Adipocyte (in vitro differentiated cells): ENCODE measurements around the gene BIK.
"Not testable (repeated sequence)": the region's sequence is repeated elsewhere in the genome, so short reads cannot be mapped to it uniquely, and the experiment has no call there.

Source experiments
- DNase-seq: peaks from one replicate; pipeline ENCODE4 v3.0.0-alpha.2; 2015; ENCODE audit warnings: low read depth
- H3K27me3 ChIP-seq: replicated peaks from 2 replicates; pipeline ENCODE4 v1.7.0; 2013; ENCODE audit warnings: mild to moderate bottlenecking, low read length, moderate library complexity; ENCODE audit not compliant: control insufficient read depth, insufficient read depth
- H3K36me3 ChIP-seq: 2 replicates; pipeline ENCODE4 v1.7.0; 2013; ENCODE audit warnings: low read length, mild to moderate bottlenecking, moderate library complexity; ENCODE audit not compliant: control insufficient read depth, insufficient read depth, severe bottlenecking
- H3K4me1 ChIP-seq: 2 replicates; pipeline ENCODE4 v1.7.0; 2013; ENCODE audit warnings: mild to moderate bottlenecking, low read length, moderate library complexity; ENCODE audit not compliant: control insufficient read depth, insufficient read depth
- H3K4me3 ChIP-seq: 2 replicates; pipeline ENCODE4 v1.7.0; 2013; ENCODE audit warnings: mild to moderate bottlenecking, low read length, moderate library complexity
- H3K9ac ChIP-seq: 2 replicates; pipeline ENCODE4 v1.7.0; 2013; ENCODE audit warnings: mild to moderate bottlenecking, low read length, moderate library complexity
- H3K9me3 ChIP-seq: 2 replicates; pipeline ENCODE4 v1.7.0; 2013; ENCODE audit warnings: mild to moderate bottlenecking, low read length, moderate library complexity; ENCODE audit not compliant: control insufficient read depth

The BIK gene

GRCh38 chr22:43088984-43089717 is 21.4 kb upstream of the BIK start, which contains the start of gene TTLL1:
TTLL1 (minus strand) TSS chr22:43089391; CDS start chr22:43075586, 13,805 bp downstream.
- Histone ChIP-seq H3K4me3 (peak within 1 kb of the TSS; percentile 82), H3K9me3 (no peaks in the 10 kb centered on the region), H3K27me3 (no peaks in the 10 kb centered on the region), H3K9ac (peak within 1 kb of the TSS; percentile 82), H3K36me3 (no peaks in the 10 kb centered on the region), H3K4me1 (no peaks in the 10 kb centered on the region)
- DNase-seq: peak; percentile 93

- Histone ChIP-seq H3K9ac (peak overlapping the region; percentile 51), H3K9me3 (no peaks in the 10 kb centered on the region), H3K27me3 (no peaks in the 10 kb centered on the region), H3K4me1 (no peaks in the 10 kb centered on the region), H3K36me3 (no peaks in the 10 kb centered on the region), H3K4me3 (no peak overlapping the region)
- peak; percentile 64 for DNase-seq
These were observed 20.3 kb upstream of the BIK start for GRCh38 chr22:43090130-43090789.

DNA sequence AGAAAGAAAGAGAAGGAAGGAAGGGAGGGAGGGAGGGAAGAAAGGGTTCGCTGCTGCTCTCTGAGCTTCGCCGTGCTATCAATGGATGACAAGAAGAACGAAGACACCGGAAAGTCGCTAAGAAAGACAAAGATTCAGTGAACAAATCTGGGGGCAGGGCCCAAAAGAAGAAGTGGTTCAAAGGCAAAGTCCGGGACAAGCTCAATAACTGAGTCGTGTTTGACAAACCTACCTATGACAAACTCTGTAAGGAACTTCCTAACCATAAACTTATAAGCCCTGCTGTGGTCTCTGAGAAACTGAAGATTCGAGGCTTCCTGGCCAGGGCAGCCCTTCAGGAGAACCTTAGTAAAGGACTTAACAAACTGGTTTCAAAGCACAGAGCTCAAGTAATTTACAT is 18.5 kb upstream of the BIK start:
- DNase-seq: no peak
- H3K27me3 ChIP-seq: no peaks in the 10 kb centered on the region
- no peak overlapping the region for H3K9ac ChIP-seq
- no peaks in the 10 kb centered on the region for H3K36me3 ChIP-seq
- H3K4me3 ChIP-seq: no peak overlapping the region
- H3K4me1 ChIP-seq: no peaks in the 10 kb centered on the region
- peaks cover 11% of the 10 kb centered on the region for H3K9me3 ChIP-seq

DNA sequence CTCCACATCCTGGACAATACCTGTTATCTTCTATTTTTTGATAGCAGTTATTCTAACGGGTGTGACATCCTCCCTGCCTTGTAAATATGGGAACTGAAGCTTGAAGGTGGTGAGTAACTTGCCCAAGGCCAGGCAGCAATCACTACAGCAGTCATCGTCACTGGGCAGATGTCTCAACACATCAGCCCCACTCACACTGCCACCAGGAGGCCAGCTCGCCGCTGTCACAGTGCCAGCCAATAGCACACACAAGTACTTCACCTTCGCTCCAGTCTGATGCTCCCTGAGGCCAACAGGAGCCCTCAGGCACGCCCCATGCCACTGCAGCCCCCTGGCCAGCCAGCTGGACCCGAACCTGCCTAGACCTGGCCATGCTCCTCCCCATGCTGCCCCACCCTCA is 16.5 kb upstream of the BIK start:
- H3K9me3 ChIP-seq: peaks cover 11% of the 10 kb centered on the region
- DNase-seq: no peak
- no peaks in the 10 kb centered on the region for H3K36me3 ChIP-seq
- no peaks in the 10 kb centered on the region for H3K4me1 ChIP-seq
- no peak overlapping the region for H3K9ac ChIP-seq
- H3K27me3 ChIP-seq: no peaks in the 10 kb centered on the region
- H3K4me3 ChIP-seq: no peak overlapping the region

DNA sequence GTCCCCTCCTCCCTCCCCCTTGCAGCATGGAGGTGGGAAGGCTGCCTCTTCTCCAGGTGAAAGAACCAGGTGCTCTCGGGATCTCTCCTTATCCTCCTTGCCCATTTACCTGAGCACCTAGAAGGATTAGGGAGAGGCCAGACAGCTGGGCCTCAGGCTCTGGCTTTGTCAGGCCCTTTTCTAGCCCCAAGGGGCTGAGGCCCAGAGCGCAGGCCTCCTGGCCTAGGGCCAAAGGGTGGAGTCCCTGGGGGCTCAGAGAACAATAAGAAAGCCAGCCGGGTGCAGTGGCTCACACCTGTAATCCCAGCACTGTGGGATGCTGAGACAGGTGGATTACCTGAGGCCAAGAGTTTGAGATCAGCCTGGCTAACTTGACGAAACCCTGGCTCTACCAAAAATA is 16.0 kb upstream of the BIK start:
- H3K36me3 ChIP-seq: no peaks in the 10 kb centered on the region
- H3K4me3 ChIP-seq: no peak overlapping the region
- DNase-seq: no peak
- H3K4me1 ChIP-seq: no peaks in the 10 kb centered on the region
- H3K9ac ChIP-seq: no peak overlapping the region
- H3K27me3 ChIP-seq: no peaks in the 10 kb centered on the region
- H3K9me3 ChIP-seq: peaks cover 11% of the 10 kb centered on the region

DNA sequence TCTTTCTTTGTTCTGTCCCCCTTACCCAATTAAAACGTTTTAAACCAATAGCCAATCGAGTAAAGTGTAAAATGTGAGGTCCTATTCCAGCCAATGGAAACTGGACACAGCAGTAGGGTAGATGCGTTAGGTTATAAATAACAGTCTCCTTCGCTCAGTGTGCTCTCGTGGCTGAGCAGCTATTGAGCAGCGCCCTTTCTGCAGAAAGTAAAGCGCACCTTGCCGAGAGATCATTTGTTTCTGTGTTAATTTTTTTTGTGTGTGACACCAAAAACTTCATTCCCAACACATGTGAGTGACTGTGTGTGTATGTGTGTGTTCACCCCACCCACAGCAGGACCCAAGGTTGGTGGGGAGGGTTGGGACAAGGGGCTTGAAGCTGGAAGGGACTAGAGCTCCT is 14.1 kb upstream of the BIK start:
- H3K9ac ChIP-seq: no peak overlapping the region
- no peak overlapping the region for H3K4me3 ChIP-seq
- no peaks in the 10 kb centered on the region for H3K4me1 ChIP-seq
- peaks cover 11% of the 10 kb centered on the region for H3K9me3 ChIP-seq
- no peaks in the 10 kb centered on the region for H3K27me3 ChIP-seq
- no peak for DNase-seq
- H3K36me3 ChIP-seq: no peaks in the 10 kb centered on the region

DNA sequence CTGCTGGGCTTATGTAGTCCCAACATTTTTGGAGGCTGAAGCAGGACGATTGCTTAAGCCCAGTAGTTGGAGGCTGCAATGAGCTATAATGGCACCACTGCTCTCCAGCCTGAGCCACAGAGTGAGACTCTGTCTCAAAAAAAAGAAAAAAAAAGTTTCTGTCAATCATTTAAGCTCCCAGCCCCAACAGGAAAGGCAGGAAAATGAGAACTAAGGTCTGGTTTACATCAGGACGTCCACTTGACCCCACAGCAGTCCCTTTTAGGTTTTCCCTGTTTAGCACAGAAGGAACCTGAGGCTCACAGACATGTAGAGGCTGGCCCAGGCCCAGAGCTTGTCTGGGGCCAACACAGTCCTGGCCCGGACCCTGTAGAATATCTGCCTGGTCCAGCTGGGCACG is 12.2 kb upstream of the BIK start:
- Histone ChIP-seq H3K36me3 (no peaks in the 10 kb centered on the region), H3K4me1 (no peaks in the 10 kb centered on the region), H3K4me3 (no peak overlapping the region), H3K27me3 (no peaks in the 10 kb centered on the region), H3K9me3 (peaks cover 11% of the 10 kb centered on the region), H3K9ac (no peak overlapping the region)
- no peak for DNase-seq

GRCh38 chr22:43099095-43099494 is 11.5 kb upstream of the BIK start:
- DNase-seq: no peak
- Histone ChIP-seq H3K4me3 (no peak overlapping the region), H3K9ac (no peak overlapping the region), H3K27me3 (no peaks in the 10 kb centered on the region), H3K36me3 (no peaks in the 10 kb centered on the region), H3K4me1 (peaks cover 4% of the 10 kb centered on the region), H3K9me3 (peaks cover 11% of the 10 kb centered on the region)

GRCh38 chr22:43100225-43100624 is 10.3 kb upstream of the BIK start:
- peaks cover 6% of the 10 kb centered on the region for H3K4me1 ChIP-seq
- H3K4me3 ChIP-seq: no peak overlapping the region
- no peak for DNase-seq
- H3K27me3 ChIP-seq: no peaks in the 10 kb centered on the region
- no peak overlapping the region for H3K9ac ChIP-seq
- H3K36me3 ChIP-seq: no peaks in the 10 kb centered on the region
- peaks cover 11% of the 10 kb centered on the region for H3K9me3 ChIP-seq

GRCh38 chr22:43101306-43101705 is 9.2 kb upstream of the BIK start:
- Histone ChIP-seq H3K9me3 (peaks cover 8% of the 10 kb centered on the region), H3K9ac (no peak overlapping the region), H3K36me3 (no peaks in the 10 kb centered on the region), H3K4me3 (no peak overlapping the region), H3K4me1 (peaks cover 6% of the 10 kb centered on the region), H3K27me3 (peaks cover 1% of the 10 kb centered on the region)
- no peak for DNase-seq

DNA sequence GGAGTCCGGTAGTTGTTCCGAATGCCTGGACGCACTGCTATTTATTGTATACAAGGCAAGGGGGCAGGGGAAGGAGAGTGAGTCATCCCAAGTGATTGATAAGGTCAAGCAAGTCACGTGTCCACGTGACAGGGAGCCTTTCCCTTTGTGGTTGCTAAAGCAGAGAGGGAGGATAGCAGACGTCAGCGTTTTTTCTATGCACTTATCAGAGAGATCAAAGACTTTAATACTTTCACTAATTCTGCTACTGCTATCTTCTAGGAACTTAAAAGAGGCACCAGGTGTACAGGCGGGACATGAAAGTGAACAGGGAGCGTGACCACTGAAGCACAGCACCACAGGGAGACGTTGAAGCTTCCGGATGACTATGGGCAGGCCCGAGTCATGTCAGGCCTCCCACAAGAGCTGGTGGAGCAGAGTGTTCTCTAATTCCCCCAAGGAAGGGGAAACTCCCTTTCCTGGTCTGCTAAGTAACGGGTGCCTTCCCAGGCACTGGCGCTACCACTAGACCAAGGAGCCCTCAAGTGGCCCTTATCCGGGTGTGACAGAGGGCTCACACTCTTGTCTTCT is 6.4 kb upstream of the BIK start:
- peaks cover 17% of the 10 kb centered on the region for H3K27me3 ChIP-seq
- H3K4me1 ChIP-seq, H3K4me3 ChIP-seq, H3K9ac ChIP-seq, DNase-seq, H3K36me3 ChIP-seq, H3K9me3 ChIP-seq: not testable (repeated sequence)
